ENCODE results near the gene ACOT7. TPM values are rescaled to one million over a fixed set of nuclear protein-coding genes. Genes with fewer than 3 reads are reported as not detected.

ACOT7 gene
- total and polyA plus RNA-seq, 2 experiments from 2014 or later = 167 to 169 TPM

DNA sequence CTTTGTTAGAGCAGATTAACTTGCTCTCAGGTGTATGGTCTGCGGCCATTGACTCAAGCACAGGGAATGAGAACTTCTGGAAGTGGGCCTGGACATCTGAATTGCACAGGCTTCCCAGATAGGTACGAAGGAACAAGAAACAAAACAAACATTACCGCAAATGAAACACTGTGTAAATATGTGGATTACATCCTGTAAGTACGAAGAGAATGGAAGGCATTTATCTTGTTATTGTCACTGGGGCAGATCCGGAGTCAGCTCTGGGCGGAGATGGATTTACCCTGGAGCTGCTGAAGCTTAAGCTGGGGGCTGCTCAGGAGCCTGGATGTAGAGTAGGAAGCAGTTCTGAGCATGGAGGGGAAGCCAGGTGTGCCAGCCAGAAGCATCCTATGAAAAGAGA, 19.3 kb upstream of the ACOT7 start:
- Histone ChIP-seq H3K79me2 (replicated peaks; ENCODE audit: insufficient read depth) (no peaks in the 10 kb centered on the region), H3K36me3 (ENCODE audit: insufficient read depth) (no peaks in the 10 kb centered on the region), H4K20me1 (replicated peaks; ENCODE audit: insufficient read depth) (peaks cover 5% of the 10 kb centered on the region; the same call in 1 of the 2 replicates), H3K4me2 (no peak overlapping the region), H2AFZ (no peak overlapping the region), H3F3A (replicated peaks; ENCODE audit: low read depth) (0 out of 2 replicates have a peak, but pooled peaks cover 6% of the 10 kb centered on the region), H3K9me2 (ENCODE audit: insufficient read depth) (no peaks in the 10 kb centered on the region), H3K27ac (ENCODE audit: low read depth) (no peak overlapping the region), H3K4me3 (no peak overlapping the region), H3K27me3 (ENCODE audit: insufficient read depth) (peaks cover 49% of the 10 kb centered on the region), H3K4me1 (ENCODE audit: insufficient read depth) (peaks cover 11% of the 10 kb centered on the region)
- H3K27me3 Mint-ChIP-seq (ENCODE audit: insufficient read depth, low read depth, poor library complexity) = peaks cover 46% of the 10 kb centered on the region
- DNase-seq (ENCODE audit: low spot score) (no peak), ATAC-seq (no peak)
- no peaks in the 10 kb centered on the region; the same call in 2 of the 3 replicates for H3K9me3 Mint-ChIP-seq
- TF ChIP-seq NANOG (IDR thresholded peaks at IDR 0.05; ENCODE audit: borderline replicate concordance) (no peak), POLR2AphosphoS5 (IDR thresholded peaks at IDR 0.05; ENCODE audit: low read depth) (no peak), ZNF331 (CRISPR knock-in tag; IDR thresholded peaks at IDR 0.05; ENCODE audit: low read depth) (no peak)
- TF ChIP-seq, protein P1, sequence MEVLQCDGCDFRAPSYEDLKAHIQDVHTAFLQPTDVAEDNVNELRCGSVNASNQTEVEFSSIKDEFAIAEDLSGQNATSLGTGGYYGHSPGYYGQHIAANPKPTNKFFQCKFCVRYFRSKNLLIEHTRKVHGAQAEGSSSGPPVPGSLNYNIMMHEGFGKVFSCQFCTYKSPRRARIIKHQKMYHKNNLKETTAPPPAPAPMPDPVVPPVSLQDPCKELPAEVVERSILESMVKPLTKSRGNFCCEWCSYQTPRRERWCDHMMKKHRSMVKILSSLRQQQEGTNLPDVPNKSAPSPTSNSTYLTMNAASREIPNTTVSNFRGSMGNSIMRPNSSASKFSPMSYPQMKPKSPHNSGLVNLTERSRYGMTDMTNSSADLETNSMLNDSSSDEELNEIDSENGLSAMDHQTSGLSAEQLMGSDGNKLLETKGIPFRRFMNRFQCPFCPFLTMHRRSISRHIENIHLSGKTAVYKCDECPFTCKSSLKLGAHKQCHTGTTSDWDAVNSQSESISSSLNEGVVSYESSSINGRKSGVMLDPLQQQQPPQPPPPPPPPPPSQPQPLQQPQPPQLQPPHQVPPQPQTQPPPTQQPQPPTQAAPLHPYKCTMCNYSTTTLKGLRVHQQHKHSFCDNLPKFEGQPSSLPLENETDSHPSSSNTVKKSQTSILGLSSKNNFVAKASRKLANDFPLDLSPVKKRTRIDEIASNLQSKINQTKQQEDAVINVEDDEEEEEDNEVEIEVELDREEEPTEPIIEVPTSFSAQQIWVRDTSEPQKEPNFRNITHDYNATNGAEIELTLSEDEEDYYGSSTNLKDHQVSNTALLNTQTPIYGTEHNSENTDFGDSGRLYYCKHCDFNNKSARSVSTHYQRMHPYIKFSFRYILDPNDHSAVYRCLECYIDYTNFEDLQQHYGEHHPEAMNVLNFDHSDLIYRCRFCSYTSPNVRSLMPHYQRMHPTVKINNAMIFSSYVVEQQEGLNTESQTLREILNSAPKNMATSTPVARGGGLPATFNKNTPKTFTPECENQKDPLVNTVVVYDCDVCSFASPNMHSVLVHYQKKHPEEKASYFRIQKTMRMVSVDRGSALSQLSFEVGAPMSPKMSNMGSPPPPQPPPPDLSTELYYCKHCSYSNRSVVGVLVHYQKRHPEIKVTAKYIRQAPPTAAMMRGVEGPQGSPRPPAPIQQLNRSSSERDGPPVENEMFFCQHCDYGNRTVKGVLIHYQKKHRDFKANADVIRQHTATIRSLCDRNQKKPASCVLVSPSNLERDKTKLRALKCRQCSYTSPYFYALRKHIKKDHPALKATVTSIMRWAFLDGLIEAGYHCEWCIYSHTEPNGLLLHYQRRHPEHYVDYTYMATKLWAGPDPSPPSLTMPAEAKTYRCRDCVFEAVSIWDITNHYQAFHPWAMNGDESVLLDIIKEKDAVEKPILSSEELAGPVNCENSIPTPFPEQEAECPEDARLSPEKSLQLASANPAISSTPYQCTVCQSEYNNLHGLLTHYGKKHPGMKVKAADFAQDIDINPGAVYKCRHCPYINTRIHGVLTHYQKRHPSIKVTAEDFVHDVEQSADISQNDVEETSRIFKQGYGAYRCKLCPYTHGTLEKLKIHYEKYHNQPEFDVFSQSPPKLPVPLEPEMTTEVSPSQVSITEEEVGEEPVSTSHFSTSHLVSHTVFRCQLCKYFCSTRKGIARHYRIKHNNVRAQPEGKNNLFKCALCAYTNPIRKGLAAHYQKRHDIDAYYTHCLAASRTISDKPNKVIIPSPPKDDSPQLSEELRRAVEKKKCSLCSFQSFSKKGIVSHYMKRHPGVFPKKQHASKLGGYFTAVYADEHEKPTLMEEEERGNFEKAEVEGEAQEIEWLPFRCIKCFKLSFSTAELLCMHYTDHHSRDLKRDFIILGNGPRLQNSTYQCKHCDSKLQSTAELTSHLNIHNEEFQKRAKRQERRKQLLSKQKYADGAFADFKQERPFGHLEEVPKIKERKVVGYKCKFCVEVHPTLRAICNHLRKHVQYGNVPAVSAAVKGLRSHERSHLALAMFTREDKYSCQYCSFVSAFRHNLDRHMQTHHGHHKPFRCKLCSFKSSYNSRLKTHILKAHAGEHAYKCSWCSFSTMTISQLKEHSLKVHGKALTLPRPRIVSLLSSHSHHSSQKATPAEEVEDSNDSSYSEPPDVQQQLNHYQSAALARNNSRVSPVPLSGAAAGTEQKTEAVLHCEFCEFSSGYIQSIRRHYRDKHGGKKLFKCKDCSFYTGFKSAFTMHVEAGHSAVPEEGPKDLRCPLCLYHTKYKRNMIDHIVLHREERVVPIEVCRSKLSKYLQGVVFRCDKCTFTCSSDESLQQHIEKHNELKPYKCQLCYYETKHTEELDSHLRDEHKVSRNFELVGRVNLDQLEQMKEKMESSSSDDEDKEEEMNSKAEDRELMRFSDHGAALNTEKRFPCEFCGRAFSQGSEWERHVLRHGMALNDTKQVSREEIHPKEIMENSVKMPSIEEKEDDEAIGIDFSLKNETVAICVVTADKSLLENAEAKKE (CRISPR knock-in tag; IDR thresholded peaks at IDR 0.05) = no peak
- no peaks in the 10 kb centered on the region for H3K36me3 Mint-ChIP-seq (ENCODE audit: low read depth)
- no peak overlapping the region for H3K27ac Mint-ChIP-seq
- peaks cover 9% of the 10 kb centered on the region for H3K4me1 Mint-ChIP-seq
- H3K4me3 Mint-ChIP-seq = no peak overlapping the region

DNA sequence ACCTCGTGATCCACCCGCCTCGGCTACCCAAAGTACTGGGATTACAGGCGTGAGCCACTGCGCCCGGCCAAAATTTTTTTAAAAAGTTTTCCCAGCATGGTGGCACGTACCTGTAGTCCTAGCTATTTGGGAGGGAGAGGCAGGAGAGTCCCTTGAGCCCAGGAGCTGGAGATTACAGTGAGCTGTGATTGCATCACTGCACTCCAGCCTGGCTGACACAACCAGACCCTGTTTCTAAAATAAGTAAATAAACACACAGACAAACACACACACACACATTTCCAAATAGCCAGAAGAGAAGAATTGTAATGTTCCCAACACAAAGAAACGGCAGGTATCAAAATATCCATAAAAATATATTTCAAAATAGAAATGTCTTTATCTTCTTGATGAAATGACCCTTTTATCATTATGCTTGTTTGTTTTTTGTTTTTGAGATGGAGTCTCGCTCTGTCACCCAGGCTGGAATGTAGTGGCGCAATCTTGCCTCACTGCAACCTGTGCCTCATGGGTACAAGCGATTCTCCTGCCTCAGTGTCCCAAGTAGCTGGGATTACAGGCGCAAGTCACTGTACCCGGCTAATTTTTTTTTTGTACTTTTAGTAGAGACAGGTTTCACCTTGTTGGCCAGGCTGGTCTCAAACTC, 16.8 kb upstream of the ACOT7 start:
- no peaks in the 10 kb centered on the region for H4K20me1 ChIP-seq (replicated peaks; ENCODE audit: insufficient read depth)
- Mint-ChIP-seq H3K36me3 (ENCODE audit: low read depth) (no peaks in the 10 kb centered on the region), H3K4me1 (peaks cover 6% of the 10 kb centered on the region), H3K9me3 (no peaks in the 10 kb centered on the region; the same call in 2 of the 3 replicates), H3K4me3 (no peak overlapping the region), H3K27me3 (ENCODE audit: insufficient read depth, low read depth, poor library complexity) (peaks cover 22% of the 10 kb centered on the region), H3K27ac (no peak overlapping the region)
- H3K27ac ChIP-seq (ENCODE audit: low read depth) = no peak overlapping the region
- no peaks in the 10 kb centered on the region for H3K9me2 ChIP-seq (ENCODE audit: insufficient read depth)
- peaks cover 27% of the 10 kb centered on the region for H3K27me3 ChIP-seq (ENCODE audit: insufficient read depth)
- H3K36me3 ChIP-seq (ENCODE audit: insufficient read depth) = no peaks in the 10 kb centered on the region
- H3K4me2 ChIP-seq = no peak overlapping the region
- ATAC-seq (no peak), DNase-seq (ENCODE audit: low spot score) (no peak)
- H3F3A ChIP-seq (replicated peaks; ENCODE audit: low read depth) = 0 out of 2 replicates have a peak, but pooled peaks cover 6% of the 10 kb centered on the region
- peaks cover 9% of the 10 kb centered on the region for H3K4me1 ChIP-seq (ENCODE audit: insufficient read depth)
- H3K79me2 ChIP-seq (replicated peaks; ENCODE audit: insufficient read depth) = no peaks in the 10 kb centered on the region
- H3K4me3 ChIP-seq = no peak overlapping the region
- H2AFZ ChIP-seq = no peak overlapping the region
- TF ChIP-seq, protein P2, sequence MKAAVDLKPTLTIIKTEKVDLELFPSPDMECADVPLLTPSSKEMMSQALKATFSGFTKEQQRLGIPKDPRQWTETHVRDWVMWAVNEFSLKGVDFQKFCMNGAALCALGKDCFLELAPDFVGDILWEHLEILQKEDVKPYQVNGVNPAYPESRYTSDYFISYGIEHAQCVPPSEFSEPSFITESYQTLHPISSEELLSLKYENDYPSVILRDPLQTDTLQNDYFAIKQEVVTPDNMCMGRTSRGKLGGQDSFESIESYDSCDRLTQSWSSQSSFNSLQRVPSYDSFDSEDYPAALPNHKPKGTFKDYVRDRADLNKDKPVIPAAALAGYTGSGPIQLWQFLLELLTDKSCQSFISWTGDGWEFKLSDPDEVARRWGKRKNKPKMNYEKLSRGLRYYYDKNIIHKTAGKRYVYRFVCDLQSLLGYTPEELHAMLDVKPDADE (IDR thresholded peaks at IDR 0.05) = no peak
- no peak for TF ChIP-seq EZH2 (IDR thresholded peaks at IDR 0.05; ENCODE audit: low read depth, unreplicated experiment)
- no peak for TF ChIP-seq CREB1 (CRISPR knock-in tag; IDR thresholded peaks at IDR 0.05; ENCODE audit: low read depth)
- no peak for TF ChIP-seq ZNF331 (CRISPR knock-in tag; IDR thresholded peaks at IDR 0.05; ENCODE audit: low read depth)
- TF ChIP-seq STAT1 (IDR thresholded peaks at IDR 0.05; ENCODE audit: unreplicated experiment) = no peak

Measured in GM23338 (cell line).